Thymus (tissue), 11 donors: ENCODE data around the gene MAN1B1. TPM values are rescaled to one million over a fixed set of nuclear protein-coding genes. Genes with fewer than 3 reads are reported as not detected.

Experiments
- DNase-seq, 9 donors: peaks; one replicate each; pipeline ENCODE4 v3.0.0-alpha.2; 2013; ENCODE audit warnings: low spot score in 9 of 9, low read depth in 6 of 9, missing footprints in 1 of 9
- H3K27ac ChIP-seq, 2 donors: one replicate each; pipeline ENCODE4 v1.5.1; 2013; ENCODE audit warnings: control low read depth in 1 of 2, low read depth in 1 of 2, low read length in 1 of 2, mild to moderate bottlenecking in 1 of 2, moderate library complexity in 1 of 2
- H3K27me3 ChIP-seq, 2 donors: one replicate each; pipeline ENCODE4 v1.5.1; 2013; ENCODE audit warnings: low read length in 1 of 2; ENCODE audit not compliant: control insufficient read depth in 2 of 2, insufficient read depth in 1 of 2
- H3K36me3 ChIP-seq, 2 donors: one replicate each; pipeline ENCODE4 v1.5.1; 2013; ENCODE audit warnings: low read length in 1 of 2, mild to moderate bottlenecking in 1 of 2, moderate library complexity in 1 of 2; ENCODE audit not compliant: control insufficient read depth in 2 of 2, insufficient read depth in 2 of 2
- H3K4me1 ChIP-seq, 2 donors: one replicate each; pipeline ENCODE4 v1.5.1; 2013; ENCODE audit warnings: low read length in 2 of 2; ENCODE audit not compliant: control insufficient read depth in 2 of 2, insufficient read depth in 2 of 2
- H3K4me3 ChIP-seq, 2 donors: one replicate each; pipeline ENCODE4 v1.5.1; 2013; ENCODE audit warnings: low read length in 2 of 2, control low read depth in 1 of 2, mild to moderate bottlenecking in 1 of 2
- H3K9me3 ChIP-seq, 2 donors: one replicate each; pipeline ENCODE4 v1.5.1; 2013; ENCODE audit warnings: low read length in 1 of 2, mild to moderate bottlenecking in 1 of 2; ENCODE audit not compliant: control insufficient read depth in 2 of 2, insufficient read depth in 1 of 2
- WGBS: extraction: QIAGEN DNeasy Blood & Tissue Kit; methylation state at CpG from one replicate; pipeline ENCODE4 v1.1.7; 2013; 5-methylcytosine and 5-hydroxymethylcytosine counted together
- polyA plus RNA-seq: library from polyadenylated mRNA; stranded (reverse); fragments of 200-250 nt; gene quantifications from one replicate; pipeline ENCODE4 v1.2.3, GENCODE V29; 2013
- total RNA-seq: library from RNA; stranded (reverse); fragments of 120-200 nt; gene quantifications from one replicate; pipeline ENCODE4 v1.2.4, GENCODE V29; 2013
- donor health status: healthy.

The MAN1B1 gene
- total and polyA plus RNA-seq, 2 donors: 26.8 to 107 TPM

DNA sequence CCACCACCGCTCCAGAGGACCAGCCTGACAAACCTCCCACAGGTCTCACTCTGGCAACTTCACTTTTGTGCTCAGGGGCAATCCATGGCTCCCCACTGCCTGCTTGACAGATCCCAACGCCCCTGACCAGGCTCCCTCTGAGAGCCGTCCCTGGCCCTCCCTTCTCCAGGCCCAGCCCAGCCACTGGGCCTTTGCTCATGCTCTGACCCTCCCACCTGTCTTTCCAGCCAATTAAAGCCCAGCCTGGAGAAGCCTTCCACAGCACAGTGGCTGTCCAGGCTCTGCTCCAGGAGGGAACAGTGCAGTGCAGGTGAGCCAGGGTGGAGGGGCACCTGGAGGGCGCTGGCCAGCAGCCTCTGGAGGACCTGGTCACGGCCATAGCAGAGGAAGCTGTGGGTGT lies 36.2 kb upstream of the MAN1B1 start:
- peaks cover 0 to 16% of the 10 kb centered on the region in 2 donors for H3K4me1 ChIP-seq
- H3K9me3 ChIP-seq: peaks cover 2 to 8% of the 10 kb centered on the region in 2 donors
- H3K36me3 ChIP-seq: no peaks in the 10 kb centered on the region
- H3K27me3 ChIP-seq: peaks cover 87 to 96% of the 10 kb centered on the region in 2 donors
- no peak overlapping the region for H3K27ac ChIP-seq
- no peak overlapping the region for H3K4me3 ChIP-seq
- WGBS: 93% methylated on average over 5 of the region's 5 CpGs
- DNase-seq: no peak

DNA sequence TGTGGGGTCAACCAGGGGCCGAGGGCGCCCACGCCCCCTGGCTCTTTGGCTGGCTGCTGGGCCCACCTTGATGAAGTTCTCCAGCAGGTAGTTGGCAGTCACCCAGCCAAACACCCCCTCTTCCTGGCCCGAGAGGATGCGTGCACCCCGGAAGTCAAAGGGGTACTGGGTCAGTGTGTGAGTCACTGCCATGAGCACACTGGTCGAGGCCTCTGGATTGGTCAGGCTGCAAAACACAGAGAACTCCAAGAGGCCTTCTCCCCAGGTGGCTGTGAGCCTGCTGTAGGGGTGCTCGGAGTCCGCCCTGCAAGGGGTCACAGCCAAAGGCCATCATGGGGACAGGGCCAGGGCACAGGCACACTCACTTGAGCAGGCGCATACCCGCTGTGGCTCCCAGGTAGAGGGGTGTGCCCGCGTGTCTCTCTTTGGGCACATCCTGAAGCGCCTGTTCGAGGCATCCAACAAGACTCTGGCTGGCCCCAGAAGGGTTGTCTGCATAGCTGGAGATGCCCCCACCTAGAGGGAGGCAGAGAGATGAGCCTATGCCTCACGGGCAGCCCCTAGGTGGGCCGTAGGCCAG lies 35.5 kb upstream of the MAN1B1 start:
- WGBS: 95% methylated on average over 17 of the region's 17 CpGs
- Histone ChIP-seq H3K27me3 (peaks cover 82 to 97% of the 10 kb centered on the region in 2 donors), H3K9me3 (peaks cover 2 to 8% of the 10 kb centered on the region in 2 donors), H3K36me3 (no peaks in the 10 kb centered on the region), H3K27ac (no peak overlapping the region), H3K4me1 (peaks cover 0 to 13% of the 10 kb centered on the region in 2 donors), H3K4me3 (no peak overlapping the region)
- no peak for DNase-seq

DNA sequence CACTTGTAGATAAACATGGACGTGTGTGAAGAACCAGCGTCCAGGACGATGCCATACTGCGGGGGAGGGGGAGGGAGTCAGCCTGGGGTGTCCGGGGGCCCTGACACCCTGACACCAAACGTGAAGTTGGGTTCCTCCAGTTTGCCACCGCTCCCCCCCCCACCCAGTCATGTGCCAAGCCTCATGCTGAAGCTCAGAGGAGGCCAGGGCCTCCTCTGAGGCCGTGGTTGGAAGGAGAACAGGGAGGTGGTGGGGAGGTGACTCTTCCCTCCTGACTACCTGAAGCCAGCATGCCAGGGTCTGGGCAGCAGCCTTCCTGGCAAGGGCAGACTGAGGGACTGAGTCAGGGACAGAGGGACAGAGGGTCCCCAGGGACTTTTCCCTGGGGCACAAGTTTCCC lies 34.5 kb upstream of the MAN1B1 start:
- Histone ChIP-seq H3K36me3 (no peaks in the 10 kb centered on the region), H3K4me1 (peaks cover 0 to 9% of the 10 kb centered on the region in 2 donors), H3K27ac (no peak overlapping the region), H3K4me3 (no peak overlapping the region), H3K27me3 (peaks cover 72 to 93% of the 10 kb centered on the region in 2 donors), H3K9me3 (peaks cover 2 to 8% of the 10 kb centered on the region in 2 donors)
- 88% methylated on average over 8 of the region's 8 CpGs for WGBS
- DNase-seq: no peak

DNA sequence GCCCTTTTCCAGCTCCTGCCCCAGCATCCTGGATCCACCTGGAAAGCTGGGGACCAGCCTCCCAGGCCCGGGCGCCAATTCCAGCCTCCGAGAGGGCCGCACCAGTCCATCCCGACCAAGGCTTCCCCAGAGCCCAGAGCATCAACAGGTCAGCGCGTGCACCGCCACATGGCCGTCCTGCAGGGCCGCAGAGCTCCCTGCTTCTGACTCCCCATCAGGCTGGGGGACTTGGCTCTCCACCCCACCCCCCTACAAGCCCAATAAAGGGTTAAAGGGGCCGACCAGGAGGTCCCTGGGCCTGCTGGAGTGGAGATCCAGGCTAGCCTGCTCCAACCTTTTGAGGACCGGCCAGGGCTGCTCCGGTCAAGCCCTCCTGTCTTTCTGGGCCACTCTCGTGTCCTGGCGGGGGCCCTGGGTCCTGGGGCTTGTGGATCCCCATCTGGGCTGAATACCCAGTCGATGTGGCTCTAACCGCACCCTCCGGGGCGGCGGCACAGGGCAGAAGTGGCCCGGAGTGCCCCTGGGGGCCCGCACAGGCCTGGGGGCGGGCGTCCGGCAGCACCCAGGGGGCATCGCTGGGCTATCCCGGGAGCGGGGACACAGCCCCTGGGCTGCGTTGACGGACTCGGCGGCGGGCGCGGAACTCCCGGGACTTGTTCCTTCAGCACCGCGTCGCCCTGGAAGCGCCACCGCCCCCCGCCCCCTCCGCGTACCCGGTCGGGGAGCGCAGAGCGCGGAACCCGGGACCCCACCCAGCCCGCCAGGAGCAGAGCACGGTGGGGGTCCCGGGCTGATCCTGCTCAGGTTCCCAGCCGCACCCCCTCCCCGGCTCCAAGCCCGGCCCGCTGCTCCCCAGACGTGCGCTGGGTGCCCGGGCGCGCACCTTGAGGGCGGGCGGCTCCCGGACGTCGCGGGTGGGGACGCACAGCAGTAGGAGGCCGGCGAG lies 33.5 kb upstream of the MAN1B1 start:
- peaks cover 2 to 8% of the 10 kb centered on the region in 2 donors for H3K9me3 ChIP-seq
- 13% methylated on average over 71 of the region's 71 CpGs for WGBS
- no peak for DNase-seq
- H3K4me1 ChIP-seq: peaks cover 0 to 9% of the 10 kb centered on the region in 2 donors
- no peaks in the 10 kb centered on the region for H3K36me3 ChIP-seq
- H3K4me3 ChIP-seq: peak overlapping the region in 1 of 2 donors; percentile 33
- peaks cover 63 to 90% of the 10 kb centered on the region in 2 donors for H3K27me3 ChIP-seq
- no peak overlapping the region for H3K27ac ChIP-seq

DNA sequence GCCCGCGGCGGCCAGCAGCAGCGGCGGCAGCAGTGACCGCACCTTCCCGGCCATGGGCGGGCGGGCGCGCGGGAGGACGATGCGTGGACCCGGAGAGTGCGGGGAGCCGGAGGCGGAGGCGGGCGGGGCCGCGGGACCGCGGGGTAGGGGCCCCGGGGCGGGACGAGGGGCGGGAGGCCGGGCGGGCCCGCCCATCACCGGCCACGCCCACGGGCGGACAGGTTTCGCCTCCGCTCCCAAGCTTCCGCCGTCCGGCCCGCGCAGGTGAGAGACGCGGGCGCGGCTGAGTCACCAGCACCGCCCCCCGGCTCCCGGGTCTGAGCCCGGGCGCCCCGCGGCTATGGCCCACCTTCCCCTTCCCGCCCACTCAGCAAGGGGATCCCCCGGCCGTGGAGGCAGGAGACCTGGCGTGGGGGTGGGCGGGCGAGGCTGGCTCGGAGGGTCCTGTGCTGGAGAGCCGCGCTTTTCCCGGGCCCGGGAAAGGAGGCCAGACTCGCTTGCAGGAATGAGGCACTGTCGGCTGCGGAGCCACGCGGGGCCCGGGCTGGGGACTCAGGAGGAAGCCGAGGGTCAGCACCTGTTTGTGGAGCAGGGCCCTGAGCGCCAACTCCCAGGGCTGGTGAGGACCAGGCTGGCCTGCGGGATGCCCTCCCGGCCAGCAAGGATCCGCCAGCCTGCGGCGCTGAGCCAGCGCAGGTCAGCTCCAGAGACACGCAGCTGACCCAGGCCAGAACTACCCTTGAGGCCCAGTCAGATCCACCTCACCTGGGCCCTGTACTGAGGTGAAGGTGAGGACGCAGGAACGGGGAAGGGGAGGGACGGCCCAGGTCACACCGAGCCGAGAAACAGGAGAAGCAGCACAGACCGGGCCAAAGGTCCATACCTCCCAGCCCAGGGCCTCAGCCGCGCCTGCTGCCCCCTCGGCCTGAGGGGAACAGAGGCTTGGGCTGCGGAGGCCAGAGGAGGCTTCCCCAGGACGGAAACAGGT lies 32.5 kb upstream of the MAN1B1 start, which contains the start of gene ENTPD2:
TSS of gene ENTPD2 (minus strand) at position 118 of the 988 bp plus-strand sequence. CDS start at position 54, 64 bp downstream.
- Histone ChIP-seq H3K4me1 (peaks cover 0 to 9% of the 10 kb centered on the region in 2 donors), H3K27ac (no peak within 1 kb of the TSS), H3K27me3 (peaks cover 55 to 87% of the 10 kb centered on the region in 2 donors), H3K9me3 (peaks cover 2 to 8% of the 10 kb centered on the region in 2 donors), H3K36me3 (no peaks in the 10 kb centered on the region), H3K4me3 (peak within 1 kb of the TSS in 1 of 2 donors; percentile 33)
- WGBS: 22% methylated on average over 90 of the region's 90 CpGs
- DNase-seq: no peak

DNA sequence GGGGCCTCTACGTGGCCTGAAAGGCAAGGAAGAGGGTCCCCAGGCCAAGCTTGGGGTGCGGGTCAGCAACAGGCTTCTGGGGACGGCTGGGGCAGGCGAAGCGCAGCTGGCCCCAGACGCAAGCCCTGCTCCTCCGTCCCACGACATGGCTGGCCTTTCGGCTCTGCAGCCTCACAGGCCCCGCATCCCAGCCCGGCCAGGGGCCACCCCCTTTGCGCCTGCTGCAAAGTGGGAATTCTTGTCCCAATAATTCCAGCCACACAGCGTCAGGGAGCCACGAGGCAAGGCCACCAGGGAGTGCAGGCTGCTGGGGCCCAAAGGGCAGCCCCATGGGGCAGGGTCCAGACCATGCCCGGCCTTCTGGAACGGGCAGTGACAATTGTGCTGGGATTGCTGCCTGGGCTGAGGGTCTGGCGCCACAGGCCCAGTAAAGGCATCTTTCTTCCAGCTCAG lies 31.8 kb upstream of the MAN1B1 start:
- peaks cover 0 to 9% of the 10 kb centered on the region in 2 donors for H3K4me1 ChIP-seq
- H3K36me3 ChIP-seq: no peaks in the 10 kb centered on the region
- peaks cover under 1 to 2% of the 10 kb centered on the region in 2 donors for H3K9me3 ChIP-seq
- H3K27me3 ChIP-seq: peaks cover 49 to 80% of the 10 kb centered on the region in 2 donors
- H3K27ac ChIP-seq: no peak overlapping the region
- no peak for DNase-seq
- WGBS: 95% methylated on average over 17 of the region's 17 CpGs
- H3K4me3 ChIP-seq: no peak overlapping the region

DNA sequence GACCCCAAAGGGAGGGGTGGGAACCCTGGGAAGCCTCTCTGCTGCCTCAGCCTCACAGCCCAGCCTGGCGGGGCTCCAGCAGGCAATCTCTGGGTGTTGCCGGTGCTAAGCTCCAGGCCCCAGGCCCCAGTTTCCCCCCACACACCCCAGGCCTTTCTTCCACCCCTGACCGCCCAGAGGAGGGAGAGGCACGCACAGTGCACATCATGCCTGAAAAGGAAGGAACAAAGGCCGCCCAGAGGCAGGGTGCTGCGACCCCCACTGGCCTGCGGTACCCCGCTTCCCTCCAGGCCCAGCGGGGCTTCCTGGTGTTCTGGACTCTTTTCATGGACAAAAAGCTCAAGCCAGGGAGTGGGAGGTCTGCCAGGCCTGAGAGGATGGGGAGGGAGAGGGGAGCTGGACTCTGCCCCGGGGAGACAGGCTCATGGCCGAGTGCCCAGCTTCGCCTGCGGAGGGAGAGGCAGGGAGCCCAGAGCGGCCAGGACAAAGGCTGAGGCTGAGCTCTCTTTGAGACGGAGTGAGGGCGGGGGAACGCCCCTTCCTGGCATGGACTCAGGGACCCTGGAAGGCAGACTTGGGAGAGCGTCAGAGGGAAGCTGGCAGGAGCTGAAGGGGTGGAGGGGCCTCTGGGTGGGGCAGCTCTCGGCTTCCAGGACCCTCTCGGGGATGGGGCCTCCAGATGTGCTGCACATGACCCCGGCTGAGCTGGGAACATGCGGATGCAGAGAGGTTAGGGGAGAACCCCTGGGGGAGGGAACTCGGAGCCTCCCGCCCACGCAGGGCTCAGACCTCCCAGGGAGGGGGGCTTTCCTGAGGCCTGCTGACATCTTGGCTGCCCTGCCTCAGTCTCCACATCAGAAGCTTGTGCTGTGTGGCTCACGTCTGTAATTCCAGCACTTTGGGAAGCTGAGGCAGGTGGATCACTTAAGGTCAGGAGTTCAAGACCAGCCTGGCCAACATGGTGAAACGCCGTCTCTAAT lies 31.1 kb upstream of the MAN1B1 start:
- no peak overlapping the region for H3K4me3 ChIP-seq
- DNase-seq: no peak
- H3K4me1 ChIP-seq: peaks cover 0 to 9% of the 10 kb centered on the region in 2 donors
- H3K27me3 ChIP-seq: peaks cover 44 to 73% of the 10 kb centered on the region in 2 donors
- H3K36me3 ChIP-seq: no peaks in the 10 kb centered on the region
- 86% methylated on average over 28 of the region's 28 CpGs for WGBS
- no peaks in the 10 kb centered on the region for H3K9me3 ChIP-seq
- no peak overlapping the region for H3K27ac ChIP-seq
